C1 segment of cervical spinal cord (tissue), 14 donors: Measurements from ENCODE around the gene NRXN3.

Experiments used
- DNase-seq, 14 donors: peaks; one replicate each; lab custom pipeline; 2025; lab: John Stamatoyannopoulos, UW

NRXN3 gene

DNA sequence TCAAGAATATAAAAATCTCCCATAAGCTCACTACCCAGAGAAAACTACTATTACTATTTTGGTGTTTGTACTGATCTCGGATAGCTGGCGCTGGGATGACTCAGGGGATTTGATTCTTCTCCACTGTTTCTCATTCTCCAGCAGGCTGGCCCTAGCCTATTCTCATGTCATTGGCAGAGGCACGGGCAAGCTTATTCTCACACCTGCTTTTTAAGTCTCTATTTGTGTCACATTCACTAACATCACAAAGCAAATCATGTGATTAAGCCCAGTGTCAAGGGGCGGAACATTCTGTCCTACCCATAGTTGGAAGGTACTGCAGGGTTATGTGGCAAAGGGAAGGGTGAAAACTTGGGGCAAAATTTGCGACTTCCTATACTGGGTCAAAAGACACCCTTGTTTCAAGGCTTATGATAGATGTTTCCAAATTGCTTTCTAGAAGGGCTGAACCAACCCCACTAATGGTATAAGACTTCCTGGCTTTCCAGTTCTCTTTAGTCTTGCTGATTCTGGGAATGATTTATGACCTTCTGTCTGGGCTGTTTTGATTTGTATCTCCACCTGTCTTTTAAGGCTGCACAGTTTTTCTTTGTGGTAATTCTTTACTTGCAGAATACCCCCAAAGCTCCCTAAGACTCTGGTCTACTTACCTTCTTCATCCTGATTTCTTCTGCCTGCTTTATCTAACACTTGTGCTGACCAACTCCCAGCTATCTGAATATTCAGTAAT, 406.4 kb downstream of the NRXN3 start:
- no peak for DNase-seq

DNA sequence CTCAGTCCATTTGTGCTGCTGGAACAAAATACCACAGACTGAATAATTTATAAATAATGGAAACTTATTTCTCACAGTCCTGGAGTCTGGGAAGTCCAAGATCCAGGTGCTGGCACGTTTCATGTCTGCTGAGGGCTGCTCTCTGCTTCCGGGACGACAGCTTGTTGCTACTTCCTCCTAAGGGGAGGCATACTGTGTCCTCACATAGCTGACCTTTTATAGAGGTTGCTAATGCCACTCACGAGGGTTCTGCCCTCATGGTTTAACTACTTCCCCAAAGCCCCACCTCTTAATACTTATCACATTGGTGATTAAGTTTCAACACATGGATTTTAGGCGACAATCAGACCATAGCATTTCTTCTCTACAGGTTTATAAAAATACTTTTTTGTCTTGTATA, 411.1 kb downstream of the NRXN3 start:
- no peak for DNase-seq

DNA sequence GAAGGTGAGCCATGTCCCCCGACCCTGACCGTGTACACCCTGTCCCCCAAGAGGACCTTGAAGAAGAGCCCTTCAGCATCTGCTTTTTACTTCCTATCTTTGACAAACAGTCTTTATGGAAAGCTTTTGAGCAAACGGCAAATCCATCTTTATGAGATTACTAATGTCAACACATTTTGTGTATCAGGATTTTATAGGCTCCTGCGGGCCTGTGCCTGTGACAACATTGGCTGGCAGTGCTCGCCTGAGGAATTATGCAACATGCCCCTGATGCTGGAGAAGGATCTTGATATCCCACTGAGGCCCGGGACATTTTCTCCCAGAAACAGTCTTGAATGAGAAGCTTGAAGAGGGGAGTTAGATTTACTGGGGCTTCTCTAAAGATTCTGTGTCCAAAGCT, 416.5 kb downstream of the NRXN3 start:
- DNase-seq: no peak

DNA sequence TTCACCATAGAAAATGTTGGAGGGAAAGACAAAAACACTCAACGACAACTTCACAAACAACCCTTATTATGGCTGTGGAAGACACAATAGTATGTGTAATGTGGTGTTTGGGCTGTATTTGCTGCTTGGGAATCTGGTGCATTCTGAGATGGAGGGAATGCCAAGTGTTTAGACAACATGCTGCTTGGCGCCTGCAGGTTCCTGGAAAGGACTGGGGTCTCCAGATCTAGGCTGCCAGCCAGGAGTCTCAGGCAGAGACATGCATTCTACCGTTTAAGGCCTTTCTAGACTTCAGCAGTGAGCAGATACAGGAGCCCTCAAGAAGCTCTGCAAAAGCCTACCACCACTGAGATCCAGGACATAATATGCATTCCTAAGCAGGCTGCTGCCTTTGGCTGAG, 418.7 kb downstream of the NRXN3 start:
- no peak for DNase-seq

DNA sequence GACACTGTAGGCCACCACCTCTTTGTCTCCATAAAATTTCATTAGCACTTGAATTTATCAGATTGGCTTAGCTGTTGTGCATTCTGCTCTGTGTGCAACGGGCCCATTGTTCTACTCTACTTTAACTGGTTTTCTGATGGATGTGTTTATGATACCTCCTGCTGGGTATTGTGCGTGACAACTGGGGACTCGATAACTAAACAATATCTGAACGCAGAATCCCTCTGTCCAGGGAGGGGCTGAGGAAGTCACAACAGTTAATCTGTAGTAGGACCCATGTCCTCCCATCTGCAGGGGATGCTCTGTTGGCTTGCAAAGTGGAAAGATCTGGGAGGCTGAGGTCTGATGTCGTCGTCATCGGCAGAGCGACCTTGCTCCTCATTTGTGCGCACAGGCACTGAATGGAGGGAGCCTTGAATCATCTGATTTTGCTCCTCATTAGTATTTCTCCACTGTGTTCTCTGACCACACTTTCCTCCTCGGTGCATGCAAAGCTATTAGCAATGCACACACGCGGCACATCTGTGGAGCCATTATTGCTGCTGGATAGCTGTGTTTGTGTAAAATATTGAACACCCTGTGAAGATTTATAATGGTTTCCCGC, 422.5 kb downstream of the NRXN3 start:
- no peak for DNase-seq

DNA sequence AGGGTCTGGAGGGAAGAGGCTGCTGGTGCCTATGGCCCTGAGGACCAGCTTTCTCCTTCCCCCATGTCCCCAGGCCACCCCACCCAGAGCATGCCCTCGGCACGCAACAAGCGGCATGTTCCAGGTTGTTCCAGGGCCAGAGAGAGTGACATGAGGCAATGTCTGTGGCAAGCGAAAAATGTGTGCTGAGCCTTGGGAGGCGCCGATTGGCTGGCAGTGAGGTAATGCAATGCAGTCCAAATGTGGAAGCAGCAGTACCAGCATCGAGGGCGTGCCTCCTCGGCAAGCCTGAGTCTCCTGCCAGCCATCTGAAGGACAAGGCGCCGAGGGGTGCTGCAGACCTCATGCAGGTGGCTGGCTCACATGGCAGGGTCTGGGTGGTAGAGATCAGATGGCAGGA, 423.8 kb downstream of the NRXN3 start:
- peak in 2 of 14 donors; percentile 4 to 29 for DNase-seq

DNA sequence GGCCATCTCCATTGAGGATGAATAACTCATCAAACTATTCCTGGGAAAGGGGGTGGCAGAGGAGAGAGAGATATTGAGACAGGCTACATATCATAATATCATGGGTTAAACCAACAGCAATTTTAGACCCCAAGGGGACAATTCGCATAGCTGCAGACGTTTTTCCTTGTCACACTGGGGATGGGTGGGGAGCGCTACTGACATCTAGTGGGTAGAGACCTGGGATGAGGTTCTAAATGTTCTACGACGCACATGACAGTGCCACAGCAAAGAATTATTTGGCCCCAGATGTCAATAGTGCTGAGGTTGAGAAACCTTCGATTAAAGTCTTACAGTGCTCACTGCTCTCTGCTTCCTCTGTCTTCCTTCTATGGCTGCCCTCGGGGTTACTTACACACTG, 425.6 kb downstream of the NRXN3 start:
- DNase-seq: peak in 1 of 14 donors; percentile 4

DNA sequence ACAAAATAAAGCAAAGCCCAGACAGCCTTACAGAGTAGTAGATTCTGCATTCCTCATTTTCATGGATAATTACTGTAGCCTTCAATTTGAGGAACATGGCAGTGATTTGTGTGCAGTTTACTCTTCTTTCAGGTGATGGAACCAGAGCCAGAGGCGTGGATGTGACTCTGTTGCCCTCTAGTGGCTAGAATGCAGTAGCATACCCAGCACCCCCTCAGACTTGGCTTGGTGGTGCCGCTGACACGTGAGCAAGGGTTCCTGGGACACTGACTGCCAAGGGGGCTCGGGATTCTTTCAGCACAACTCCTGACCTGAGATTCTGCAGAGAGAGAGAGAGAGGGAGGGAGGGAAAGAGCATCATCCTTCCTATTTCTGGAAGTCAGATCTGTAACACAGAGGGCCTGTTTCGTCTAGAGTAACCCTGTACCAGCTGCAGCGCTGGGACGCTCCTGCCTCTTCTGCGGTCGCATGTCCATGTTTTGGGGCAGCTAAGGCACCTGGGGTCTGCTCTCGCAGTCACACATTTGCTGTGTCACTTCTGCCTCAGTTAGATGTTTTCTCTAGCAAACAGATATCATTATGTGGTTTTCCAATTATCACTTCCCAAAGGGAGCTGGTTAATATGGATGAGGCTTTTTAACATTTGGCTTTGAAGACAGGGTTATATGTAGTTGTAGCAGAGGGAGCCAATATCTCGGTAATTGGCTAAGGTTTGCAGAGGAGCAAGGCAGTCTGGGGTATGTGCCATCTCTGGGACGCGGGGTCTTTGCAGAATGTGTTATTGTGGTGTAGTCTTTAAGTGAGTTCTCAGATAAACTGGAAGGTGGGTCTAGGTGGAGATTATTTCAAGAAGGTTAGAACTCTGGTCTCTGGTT, 428.1 kb downstream of the NRXN3 start:
- peak in 9 of 14 donors; percentile 5 to 44 (median 31) for DNase-seq

DNA sequence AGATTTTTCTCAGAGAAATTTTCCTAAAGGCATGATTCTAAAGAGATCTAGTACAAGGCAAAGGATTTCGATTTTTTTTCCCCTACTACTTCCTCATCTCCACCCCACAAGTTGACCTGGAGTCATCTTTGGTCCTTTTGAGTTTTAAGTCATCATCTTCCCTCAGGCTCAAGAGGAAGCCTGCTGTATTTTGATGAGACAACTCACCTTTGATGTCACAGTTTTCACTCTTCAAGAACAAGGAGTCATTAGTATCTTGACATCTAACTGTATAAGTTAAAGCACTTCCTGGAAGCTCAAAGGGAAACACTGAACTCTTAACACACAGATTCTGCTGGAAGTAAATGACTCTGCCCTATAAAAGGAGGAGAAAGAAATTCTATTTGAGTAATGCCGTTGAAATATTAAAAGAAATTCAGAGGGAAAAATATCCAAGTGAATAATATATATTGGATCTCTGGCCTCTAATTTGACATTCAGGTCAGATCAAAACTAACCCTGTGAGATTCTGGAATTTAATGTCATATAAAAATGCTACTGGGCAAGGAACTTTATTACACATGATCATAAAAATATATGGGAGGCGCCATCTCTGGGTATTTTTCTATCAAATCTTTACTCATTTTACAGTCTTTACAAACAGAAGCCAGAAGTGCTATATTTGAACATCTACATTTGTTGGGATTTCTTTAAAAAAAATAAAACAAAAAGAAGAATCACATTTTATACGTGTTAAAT, 435.0 kb downstream of the NRXN3 start:
- DNase-seq: no peak

DNA sequence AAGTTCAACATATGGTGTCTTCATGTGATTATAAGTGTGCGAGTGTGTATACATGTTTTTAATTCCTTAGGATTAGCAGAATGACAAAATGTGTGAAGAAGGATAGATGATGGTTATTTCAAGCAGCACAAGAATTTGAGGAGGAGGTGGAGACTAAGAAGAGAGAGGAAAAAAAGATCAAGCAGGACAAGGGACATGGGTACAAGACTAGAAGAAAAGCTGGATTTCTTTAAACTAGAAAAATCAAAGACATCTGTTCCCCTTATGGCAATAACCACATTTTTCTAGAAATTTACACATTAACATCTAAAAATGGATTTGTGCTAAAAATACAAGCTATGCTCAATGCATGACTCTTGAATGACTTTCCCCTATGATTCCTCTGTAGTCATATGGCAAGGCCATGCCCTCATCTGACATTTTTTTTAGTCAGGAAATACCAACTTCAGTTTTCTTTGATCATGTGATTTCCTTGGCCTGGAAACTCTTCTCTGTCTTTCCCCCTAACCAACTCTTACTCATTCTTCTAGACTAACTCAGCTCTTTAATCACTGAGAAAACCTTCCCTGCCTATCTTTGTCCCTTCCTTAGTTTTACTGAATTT, 435.8 kb downstream of the NRXN3 start:
- DNase-seq: no peak

DNA sequence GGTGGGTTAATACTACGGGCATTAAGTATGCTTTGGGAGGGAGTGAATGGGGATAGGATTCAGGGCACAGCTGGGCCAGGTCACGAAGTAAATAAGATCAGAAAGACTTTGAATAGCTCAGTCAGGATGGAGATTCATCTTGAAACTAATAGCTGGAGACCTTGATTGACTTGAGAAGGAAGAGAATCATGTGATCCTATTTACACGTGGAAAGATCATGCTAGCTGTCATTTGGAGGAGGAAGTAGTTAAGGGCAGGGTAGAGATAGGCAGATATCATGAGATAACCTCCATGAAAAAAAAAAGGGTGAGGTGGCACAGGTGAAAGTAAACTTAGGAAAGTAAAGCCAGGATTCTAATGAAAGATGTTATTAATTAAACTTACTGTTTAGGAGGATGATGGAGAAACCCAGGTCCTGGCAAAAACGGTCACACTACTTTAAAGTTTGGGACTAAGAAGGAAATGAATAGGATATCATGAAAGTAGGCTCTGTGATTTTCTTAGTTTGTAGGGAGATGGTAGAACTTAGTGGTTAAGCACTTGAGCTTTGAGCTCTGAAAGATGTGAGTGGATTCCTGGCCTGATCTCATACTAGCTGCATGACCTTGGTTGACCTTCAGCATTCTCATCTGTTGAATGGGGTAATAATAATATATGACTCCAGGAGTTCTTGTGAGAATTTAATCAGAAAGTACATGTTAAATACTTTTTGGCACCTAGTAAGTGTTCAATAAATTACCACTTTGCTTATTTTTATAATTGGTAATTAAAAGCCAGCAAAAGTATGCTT, 439.0 kb downstream of the NRXN3 start:
- no peak for DNase-seq

DNA sequence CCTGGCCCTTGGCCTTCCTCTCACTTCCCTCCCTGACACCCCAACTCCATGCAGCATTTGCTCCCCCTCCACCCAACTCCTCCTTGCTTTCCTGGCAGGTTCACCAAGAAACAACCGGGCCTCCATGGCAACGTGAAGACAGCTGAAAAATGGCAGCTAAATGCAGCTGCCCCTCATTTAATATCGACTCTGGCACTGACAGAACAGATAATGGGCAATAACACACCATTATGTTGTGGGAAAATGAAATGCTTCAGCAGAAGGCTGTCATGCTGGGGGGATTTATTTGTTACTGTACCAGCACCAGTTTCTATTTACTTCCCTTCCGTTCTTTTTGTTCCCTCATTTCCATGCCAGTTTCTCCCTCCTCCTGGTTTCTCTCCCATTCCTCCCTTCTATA, 440.8 kb downstream of the NRXN3 start:
- no peak for DNase-seq

DNA sequence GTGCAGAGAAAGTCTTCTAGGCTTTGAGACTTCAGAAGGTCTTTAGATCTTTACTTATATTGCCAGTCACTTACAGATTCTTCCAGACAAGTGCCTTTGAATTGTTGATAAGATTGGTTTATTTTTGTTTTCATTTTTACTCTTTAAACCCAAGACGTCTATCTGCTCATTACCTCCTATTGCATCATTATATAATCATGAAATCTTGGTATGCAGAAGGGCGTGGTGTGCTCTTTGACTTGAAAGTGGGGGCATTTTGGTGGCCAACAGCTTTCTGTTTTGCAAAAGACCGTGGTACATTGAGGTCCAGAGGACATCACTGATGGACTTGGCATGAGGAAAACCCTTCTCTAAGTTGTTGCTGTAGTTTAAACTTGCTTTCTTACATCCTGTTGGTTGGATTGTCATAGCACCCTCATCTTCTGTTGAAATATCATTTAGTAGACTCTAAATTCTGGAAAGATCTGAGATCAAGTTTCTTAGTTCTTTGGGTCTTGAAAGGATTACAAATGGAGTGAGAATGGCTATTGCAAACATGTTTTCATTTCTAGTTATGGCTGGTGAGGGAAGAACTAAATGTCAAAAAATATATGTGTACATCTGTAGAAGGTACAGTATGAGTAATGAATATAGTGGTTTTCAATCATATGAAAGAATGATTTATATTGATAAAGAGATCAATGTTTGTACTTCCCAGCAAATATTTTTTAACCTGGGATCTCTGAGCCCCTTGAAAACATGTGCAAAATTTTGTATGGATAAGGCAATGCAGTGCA, 441.8 kb downstream of the NRXN3 start:
- DNase-seq: no peak

DNA sequence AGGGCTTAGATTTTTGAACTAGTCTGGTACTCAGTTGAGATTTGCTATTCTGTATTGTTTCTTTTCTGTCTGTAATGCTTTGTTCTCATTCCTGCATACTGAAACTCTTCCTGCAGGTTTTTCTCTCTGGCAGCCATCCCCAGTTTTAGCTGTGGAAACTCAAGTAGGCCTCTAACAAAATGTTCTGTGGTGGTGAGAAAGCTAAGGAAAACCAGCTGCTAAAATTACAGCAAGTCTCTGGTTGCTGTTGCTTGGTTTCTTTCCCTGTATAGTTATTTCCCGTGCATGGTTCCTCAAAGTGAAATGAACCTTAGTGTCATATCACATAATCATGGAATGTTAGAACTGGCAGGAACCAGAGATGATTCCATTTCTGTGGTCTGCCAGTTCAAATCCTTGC, 442.5 kb downstream of the NRXN3 start:
- DNase-seq: no peak

DNA sequence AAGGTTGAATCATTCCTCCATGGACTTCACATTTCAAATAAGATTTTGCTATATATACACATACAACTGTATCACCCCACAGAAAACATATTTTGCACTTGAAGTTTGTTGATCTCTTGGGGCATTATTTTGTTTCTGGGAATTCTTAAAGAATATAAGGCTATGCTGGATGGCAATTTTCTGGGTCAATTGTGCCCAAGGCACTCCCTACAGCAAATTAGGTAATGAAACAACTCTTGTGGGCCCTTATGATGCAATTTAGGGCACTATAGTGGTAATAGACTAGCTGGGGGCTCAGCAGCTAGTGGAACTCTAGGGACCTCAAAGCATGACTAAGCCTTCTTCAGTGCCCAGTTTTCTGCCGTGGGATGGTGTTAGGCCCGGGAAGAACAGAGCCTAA, 444.4 kb downstream of the NRXN3 start:
- no peak for DNase-seq

DNA sequence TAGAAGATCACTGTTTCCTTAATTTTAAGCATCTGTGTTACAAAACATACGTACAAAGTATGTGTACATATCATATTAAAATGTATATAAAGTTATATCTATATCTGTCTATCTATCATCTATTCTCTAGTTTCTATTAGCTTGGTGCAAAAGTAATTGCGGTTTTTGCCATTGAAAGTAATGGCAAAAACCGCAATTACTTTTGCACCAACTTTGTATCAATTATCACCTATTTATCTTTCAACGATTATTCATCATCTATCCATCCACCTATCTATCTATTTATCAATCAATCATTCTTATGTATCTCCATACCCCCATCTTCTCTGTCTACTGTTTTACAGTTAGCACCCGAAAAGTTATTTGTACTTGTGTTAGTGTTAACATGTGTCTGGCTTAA, 447.6 kb downstream of the NRXN3 start:
- DNase-seq: no peak

DNA sequence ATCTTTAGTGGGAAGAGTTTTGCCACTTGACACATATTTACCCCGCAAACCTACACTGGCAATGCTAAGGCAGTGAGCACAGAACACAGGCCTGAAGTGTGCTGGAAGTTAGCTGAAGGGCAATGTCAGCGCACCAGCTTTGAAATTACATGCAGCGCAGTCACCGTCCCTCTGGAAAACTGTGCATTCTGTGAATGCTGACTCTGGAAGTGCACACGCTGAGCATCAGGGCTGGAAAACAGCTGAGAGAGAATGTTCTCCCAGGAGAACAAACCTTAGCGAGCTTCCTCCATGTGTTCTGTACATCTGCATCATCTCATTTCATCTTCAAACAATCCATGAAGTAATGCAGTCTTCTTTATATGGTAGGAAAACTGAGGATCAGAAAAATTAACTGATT, 448.2 kb downstream of the NRXN3 start:
- DNase-seq: no peak

DNA sequence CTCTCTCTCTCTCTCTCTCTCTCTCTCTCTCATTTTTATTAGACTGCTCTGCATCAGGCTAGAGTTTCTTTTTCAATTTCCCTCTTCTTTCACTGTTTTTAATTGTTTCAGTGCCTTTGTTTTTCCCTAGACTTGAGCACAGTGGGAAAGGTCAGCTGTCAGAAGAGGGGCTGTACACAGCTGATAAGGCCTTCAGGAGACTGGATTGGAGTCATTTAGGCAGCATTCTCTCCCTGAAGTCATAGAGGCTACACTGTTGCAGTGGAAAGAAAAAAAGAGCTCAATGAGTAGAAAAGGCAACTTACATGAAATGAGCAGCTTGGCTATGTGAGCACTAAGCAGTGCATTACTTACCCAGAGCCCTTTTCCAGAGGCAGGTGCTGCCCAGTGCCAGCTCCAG, 456.9 kb downstream of the NRXN3 start:
- DNase-seq: no peak

DNA sequence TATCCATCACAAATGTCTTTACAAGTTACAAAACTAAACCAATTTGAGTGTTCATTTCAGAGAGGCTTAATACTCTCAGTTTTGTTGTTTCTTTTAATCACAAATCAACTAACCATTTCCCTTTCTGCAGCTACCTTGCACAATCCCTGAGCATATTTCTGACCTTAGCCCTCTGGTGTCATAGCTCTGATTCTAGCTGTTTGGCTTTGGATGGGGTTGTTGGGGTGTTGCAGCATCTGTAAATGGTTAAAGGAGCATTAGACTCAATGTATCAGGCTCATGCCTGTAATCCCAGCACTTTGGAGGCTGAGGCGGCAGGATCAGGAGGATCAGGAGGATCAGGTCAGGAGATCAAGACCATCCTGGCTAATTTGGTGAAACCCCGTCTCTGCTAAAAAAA, 461.4 kb downstream of the NRXN3 start:
- no peak for DNase-seq

DNA sequence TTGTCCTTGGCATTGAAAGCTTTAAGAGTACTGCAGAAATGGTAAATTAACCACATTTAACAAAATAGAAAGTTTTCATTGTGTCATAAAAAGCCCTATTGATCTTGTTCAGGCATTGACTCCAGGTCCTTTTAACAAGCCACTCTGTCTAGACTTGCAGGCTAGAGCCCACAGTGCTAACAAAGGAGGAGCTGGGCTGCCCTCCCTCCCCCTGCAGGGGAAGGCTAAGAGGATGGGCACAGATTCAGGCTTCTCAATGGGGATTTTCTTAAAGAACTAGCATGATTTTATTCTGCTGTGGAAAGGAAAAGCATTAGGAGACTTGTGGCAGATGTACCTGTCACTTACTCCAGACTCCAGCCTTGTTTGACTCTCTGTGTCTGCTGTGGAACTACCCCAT, 463.6 kb downstream of the NRXN3 start:
- DNase-seq: peak in 5 of 14 donors; percentile 2 to 34 (median 7)
